SK-MEL-5 (cell line): ENCODE data around the gene SOX2. TPM values are rescaled to one million over a fixed set of nuclear protein-coding genes. Genes with fewer than 3 reads are reported as not detected.

Experiments
- DNase-seq: peaks from one replicate; pipeline ENCODE4 v3.0.0-alpha.2; 2016; ENCODE audit warnings: low read depth, low spot score
- in situ Hi-C: cut with HindIII; loops from 2 replicates; pipeline ENCODE4 v1.10.0; 2016; ENCODE audit warnings: low sequenced_read_pairs, high pct_unique_total_duplicates, low pct_unique_long_range_greater_than_20kb
- total RNA-seq: library from RNA; depleted of rRNA; stranded (reverse); fragments of >200 nt; shearing (Covaris generic); gene quantifications from 2 replicates; pipeline ENCODE4 v1.2.3, GENCODE V29; 2014

SOX2 gene
- total RNA-seq, 1 experiment from 2014 or later: 1.2 TPM

DNA sequence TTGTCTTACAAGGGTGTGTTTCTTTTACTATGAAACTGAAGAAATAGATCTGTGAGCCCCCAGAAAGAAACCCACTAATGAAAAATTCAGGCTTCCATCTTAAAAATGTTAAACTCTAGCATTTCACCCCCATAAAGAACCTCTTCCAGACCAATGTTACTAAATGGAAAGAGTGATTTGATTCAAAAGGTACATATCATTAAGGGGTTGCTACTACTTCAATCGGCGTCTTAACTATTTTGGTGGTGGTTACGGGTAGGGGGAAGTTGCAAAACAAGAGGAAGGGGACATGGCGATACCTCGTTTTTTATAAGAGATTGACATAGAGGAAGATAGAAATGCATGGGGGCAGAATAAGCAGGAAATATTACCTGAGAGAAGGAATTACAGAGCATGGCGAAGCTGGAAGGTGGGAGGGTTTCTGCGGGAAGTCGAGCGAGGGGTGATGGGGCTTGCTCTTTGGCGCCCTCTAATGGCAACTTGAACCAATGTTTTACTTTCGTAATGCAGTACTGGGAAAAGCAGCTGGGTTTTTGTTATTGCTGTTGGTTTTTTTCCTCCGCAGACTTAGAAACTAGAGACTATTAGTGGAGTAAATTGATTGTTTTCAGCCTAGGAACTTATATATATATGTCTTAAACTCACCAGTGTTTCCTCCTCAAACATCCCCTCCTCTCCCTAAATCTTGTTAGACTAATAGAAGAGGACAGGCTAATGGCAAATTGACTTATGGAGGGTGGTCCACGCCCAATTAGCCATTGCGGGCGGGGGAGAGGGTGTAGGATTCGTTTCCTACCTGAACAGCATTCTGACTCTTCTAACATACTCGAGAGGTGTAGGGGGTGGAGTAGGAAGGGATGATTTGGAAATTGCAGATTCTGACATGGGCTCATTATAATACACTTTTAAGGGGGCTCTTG, 11.3 kb upstream of the SOX2 start:
- in situ Hi-C loops: no loop called here
- peak; percentile 84 for DNase-seq

- DNase-seq: no peak
- in situ Hi-C loops: no loop called here
Observed at GRCh38 chr3:181701096-181701495, 10.6 kb upstream of the SOX2 start.

- in situ Hi-C loops: no loop called here
- DNase-seq: no peak
Observed at GRCh38 chr3:181703601-181704420, 7.9 kb upstream of the SOX2 start.

GRCh38 chr3:181704421-181705085, 7.2 kb upstream of the SOX2 start:
- in situ Hi-C loops: no loop called here
- DNase-seq: no peak

GRCh38 chr3:181705086-181705480, 6.6 kb upstream of the SOX2 start:
- no peak for DNase-seq
- in situ Hi-C loops: no loop called here

GRCh38 chr3:181707980-181708379, 3.7 kb upstream of the SOX2 start:
- no peak for DNase-seq
- in situ Hi-C loops: no loop called here

GRCh38 chr3:181709537-181710279, 2.0 kb upstream of the SOX2 start:
- in situ Hi-C loops: no loop called here
- peak; percentile 66 for DNase-seq

DNA sequence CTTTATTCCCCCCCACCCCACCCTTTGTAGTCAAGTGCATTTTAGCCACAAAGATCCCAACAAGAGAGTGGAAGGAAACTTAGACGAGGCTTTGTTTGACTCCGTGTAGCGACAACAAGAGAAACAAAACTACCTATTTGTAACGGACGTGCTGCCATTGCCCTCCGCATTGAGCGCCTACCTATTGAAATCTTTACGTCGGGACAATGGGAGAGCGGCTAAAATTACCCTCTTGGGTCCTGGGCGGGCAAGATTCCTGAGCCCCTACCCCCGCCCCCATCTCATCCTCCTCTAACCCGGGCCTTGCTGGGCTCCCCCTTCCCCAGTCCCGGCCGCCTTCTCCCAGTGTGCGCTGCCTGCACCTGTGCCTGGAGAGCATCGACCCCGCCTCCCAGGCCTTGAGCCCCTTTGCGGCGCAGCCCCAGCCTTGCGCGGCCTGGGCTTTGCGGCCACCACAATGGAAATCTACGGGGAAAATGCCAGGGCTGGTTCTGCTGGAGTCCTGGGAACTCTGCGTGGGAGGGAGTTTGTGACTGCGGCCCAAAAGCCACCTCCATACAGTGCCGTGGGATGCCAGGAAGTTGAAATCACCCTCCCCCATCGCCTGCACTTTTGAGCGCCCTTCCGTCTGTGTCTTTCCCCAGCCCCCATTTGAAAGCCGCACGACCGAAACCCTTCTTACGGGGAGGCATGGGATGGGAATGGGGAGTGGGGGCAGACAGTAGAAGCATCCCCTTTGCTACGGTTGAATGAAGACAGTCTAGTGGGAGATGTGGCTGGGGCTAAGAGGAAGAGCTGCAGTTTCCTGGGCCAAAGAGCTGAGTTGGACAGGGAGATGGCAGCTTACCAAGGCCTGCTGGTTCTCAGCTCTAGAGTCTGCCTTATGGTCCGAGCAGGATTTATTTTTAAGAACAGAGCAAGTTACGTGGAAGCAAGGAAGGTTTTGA, 1.1 kb upstream of the SOX2 start:
- DNase-seq: no peak
- in situ Hi-C loops: no loop called here

- in situ Hi-C loops: no loop called here
- no peak for DNase-seq
Observed at GRCh38 chr3:181712226-181712552, 464 bp downstream of the SOX2 start.

DNA sequence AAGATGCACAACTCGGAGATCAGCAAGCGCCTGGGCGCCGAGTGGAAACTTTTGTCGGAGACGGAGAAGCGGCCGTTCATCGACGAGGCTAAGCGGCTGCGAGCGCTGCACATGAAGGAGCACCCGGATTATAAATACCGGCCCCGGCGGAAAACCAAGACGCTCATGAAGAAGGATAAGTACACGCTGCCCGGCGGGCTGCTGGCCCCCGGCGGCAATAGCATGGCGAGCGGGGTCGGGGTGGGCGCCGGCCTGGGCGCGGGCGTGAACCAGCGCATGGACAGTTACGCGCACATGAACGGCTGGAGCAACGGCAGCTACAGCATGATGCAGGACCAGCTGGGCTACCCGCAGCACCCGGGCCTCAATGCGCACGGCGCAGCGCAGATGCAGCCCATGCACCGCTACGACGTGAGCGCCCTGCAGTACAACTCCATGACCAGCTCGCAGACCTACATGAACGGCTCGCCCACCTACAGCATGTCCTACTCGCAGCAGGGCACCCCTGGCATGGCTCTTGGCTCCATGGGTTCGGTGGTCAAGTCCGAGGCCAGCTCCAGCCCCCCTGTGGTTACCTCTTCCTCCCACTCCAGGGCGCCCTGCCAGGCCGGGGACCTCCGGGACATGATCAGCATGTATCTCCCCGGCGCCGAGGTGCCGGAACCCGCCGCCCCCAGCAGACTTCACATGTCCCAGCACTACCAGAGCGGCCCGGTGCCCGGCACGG, 991 bp downstream of the SOX2 start:
- peak; percentile 46 for DNase-seq
- in situ Hi-C loops: no loop called here

DNA sequence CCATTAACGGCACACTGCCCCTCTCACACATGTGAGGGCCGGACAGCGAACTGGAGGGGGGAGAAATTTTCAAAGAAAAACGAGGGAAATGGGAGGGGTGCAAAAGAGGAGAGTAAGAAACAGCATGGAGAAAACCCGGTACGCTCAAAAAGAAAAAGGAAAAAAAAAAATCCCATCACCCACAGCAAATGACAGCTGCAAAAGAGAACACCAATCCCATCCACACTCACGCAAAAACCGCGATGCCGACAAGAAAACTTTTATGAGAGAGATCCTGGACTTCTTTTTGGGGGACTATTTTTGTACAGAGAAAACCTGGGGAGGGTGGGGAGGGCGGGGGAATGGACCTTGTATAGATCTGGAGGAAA, 1.5 kb downstream of the SOX2 start:
- no peak for DNase-seq
- in situ Hi-C loops: no loop called here

DNA sequence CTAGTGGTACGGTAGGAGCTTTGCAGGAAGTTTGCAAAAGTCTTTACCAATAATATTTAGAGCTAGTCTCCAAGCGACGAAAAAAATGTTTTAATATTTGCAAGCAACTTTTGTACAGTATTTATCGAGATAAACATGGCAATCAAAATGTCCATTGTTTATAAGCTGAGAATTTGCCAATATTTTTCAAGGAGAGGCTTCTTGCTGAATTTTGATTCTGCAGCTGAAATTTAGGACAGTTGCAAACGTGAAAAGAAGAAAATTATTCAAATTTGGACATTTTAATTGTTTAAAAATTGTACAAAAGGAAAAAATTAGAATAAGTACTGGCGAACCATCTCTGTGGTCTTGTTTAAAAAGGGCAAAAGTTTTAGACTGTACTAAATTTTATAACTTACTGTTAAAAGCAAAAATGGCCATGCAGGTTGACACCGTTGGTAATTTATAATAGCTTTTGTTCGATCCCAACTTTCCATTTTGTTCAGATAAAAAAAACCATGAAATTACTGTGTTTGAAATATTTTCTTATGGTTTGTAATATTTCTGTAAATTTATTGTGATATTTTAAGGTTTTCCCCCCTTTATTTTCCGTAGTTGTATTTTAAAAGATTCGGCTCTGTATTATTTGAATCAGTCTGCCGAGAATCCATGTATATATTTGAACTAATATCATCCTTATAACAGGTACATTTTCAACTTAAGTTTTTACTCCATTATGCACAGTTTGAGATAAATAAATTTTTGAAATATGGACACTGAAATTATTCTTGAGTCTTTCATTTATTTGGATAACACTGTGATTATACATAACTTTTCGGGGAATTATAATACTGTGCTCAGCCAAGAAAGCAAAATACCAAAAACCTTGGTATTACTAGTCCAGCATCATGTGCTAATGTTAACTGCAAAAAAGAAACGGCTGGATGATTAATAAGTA, 2.2 kb downstream of the SOX2 start:
- in situ Hi-C loops: no loop called here
- no peak for DNase-seq

- DNase-seq: no peak
- in situ Hi-C loops: no loop called here
Observed at GRCh38 chr3:181715571-181716340, 4.0 kb downstream of the SOX2 start.

- in situ Hi-C loops: no loop called here
- no peak for DNase-seq
Observed at GRCh38 chr3:181716966-181717365, 5.2 kb downstream of the SOX2 start.
